IMR-90 (cell line): ENCODE results near the gene ACOX3. TPM values are rescaled to one million over a fixed set of nuclear protein-coding genes. Genes with fewer than 3 reads are reported as not detected.

Experiments
- ATAC-seq: fragments of 200-7000 bp; cut with Tn5 transposase; 2 replicates; pipeline ENCODE4 v1.9.1; 2020; ENCODE audit warnings: low read depth, mild to moderate bottlenecking, moderate library complexity
- BruUV-seq: library from RNA; stranded (reverse); fragments of 400-500 nt; replicated peaks from 2 replicates; lab custom pipeline; 2021; lab: Mats Ljungman, UMichigan
- CTCF ChIA-PET: fragments of 300-600 bp; formaldehyde crosslinking; extraction: SDS; loops from one replicate; lab custom pipeline; 2021; ENCODE audit warnings: antibody characterized with exemption; lab: Yijun Ruan, JAX
- POLR2A ChIA-PET: fragments of 300-600 bp; sonication (Branson Sonifier 250); formaldehyde crosslinking; loops from one replicate; lab custom pipeline; 2022; ENCODE audit warnings: antibody characterized with exemption; ENCODE audit not compliant: unreplicated experiment; lab: Charles Lee
- DNase-seq: peaks from one replicate; pipeline ENCODE4 v3.0.0; 2013
- H2AFZ ChIP-seq: replicated peaks from 2 replicates; pipeline ENCODE3; 2013; ENCODE audit warnings: low read length, mild to moderate bottlenecking; ENCODE audit not compliant: poor library complexity
- H2AK5ac ChIP-seq: 2 replicates; pipeline ENCODE4 v1.6.1; 2013; ENCODE audit warnings: low read depth, low read length, inconsistent platforms
- H2AK9ac ChIP-seq: replicated peaks from 2 replicates; pipeline ENCODE3; 2013; ENCODE audit warnings: mild to moderate bottlenecking, low read depth, low read length, moderate library complexity; ENCODE audit not compliant: poor library complexity
- H2BK120ac ChIP-seq: 2 replicates; pipeline ENCODE4 v1.6.1; 2013; ENCODE audit warnings: low read depth, low read length, inconsistent platforms
- H2BK15ac ChIP-seq: 3 replicates; pipeline ENCODE4 v1.6.1; 2013; ENCODE audit warnings: low read depth, low read length, inconsistent platforms
- H2BK20ac ChIP-seq: 2 replicates; pipeline ENCODE4 v1.6.1; 2013; ENCODE audit warnings: low read depth, mild to moderate bottlenecking, inconsistent platforms, low read length, moderate library complexity
- H2BK5ac ChIP-seq: 2 replicates; pipeline ENCODE4 v1.6.1; 2013; ENCODE audit warnings: mild to moderate bottlenecking, low read depth, low read length, inconsistent platforms; ENCODE audit not compliant: poor library complexity, severe bottlenecking
- H3K14ac ChIP-seq: replicated peaks from 2 replicates; pipeline ENCODE4 v1.6.1; 2013; ENCODE audit warnings: low read depth, low read length, inconsistent platforms
- H3K18ac ChIP-seq: 2 replicates; pipeline ENCODE4 v1.6.1; 2013; ENCODE audit warnings: low read depth, low read length, control low read depth
- H3K23ac ChIP-seq: 2 replicates; pipeline ENCODE4 v1.6.1; 2013; ENCODE audit warnings: low read depth, low read length, inconsistent platforms
- H3K27ac ChIP-seq: 2 replicates; pipeline ENCODE4 v1.5.1; 2013; ENCODE audit warnings: mild to moderate bottlenecking, control low read depth, low read length; ENCODE audit not compliant: insufficient read depth
- H3K27me3 ChIP-seq: 2 replicates; pipeline ENCODE4 v1.6.1; 2013; ENCODE audit warnings: low read length; ENCODE audit not compliant: control insufficient read depth, insufficient read depth
- H3K36me3 ChIP-seq: 2 replicates; pipeline ENCODE4 v1.6.1; 2013; ENCODE audit warnings: low read length, mixed read lengths; ENCODE audit not compliant: control insufficient read depth, insufficient read depth
- H3K4ac ChIP-seq: 2 replicates; pipeline ENCODE4 v1.6.1; 2013; ENCODE audit warnings: low read depth, low read length, inconsistent platforms
- H3K4me1 ChIP-seq: 2 replicates; pipeline ENCODE4 v1.6.1; 2013; ENCODE audit warnings: low read length, mixed read lengths; ENCODE audit not compliant: control insufficient read depth, insufficient read depth
- H3K4me2 ChIP-seq: 2 replicates; pipeline ENCODE4 v1.6.1; 2013; ENCODE audit warnings: low read depth, mild to moderate bottlenecking, control low read depth, low read length, moderate library complexity
- H3K4me3 ChIP-seq: 2 replicates; pipeline ENCODE4 v1.5.1; 2013; ENCODE audit warnings: low read depth, mild to moderate bottlenecking, control low read depth, low read length, moderate library complexity; ENCODE audit not compliant: insufficient read depth
- H3K56ac ChIP-seq: 2 replicates; pipeline ENCODE4 v1.6.1; 2013; ENCODE audit warnings: low read length, inconsistent platforms; ENCODE audit not compliant: insufficient read depth; ENCODE audit errors: extremely low read depth
- H3K79me1 ChIP-seq, 2 experiments: 2 replicates each; pipeline ENCODE4 v1.6.1; 2013; ENCODE audit warnings: low read length in 2 of 2, inconsistent platforms in 1 of 2, low read depth in 1 of 2
- H3K9ac ChIP-seq: 2 replicates; pipeline ENCODE4 v1.6.1; 2013; ENCODE audit warnings: low read depth, low read length, control low read depth
- H3K9me1 ChIP-seq: 2 replicates; pipeline ENCODE4 v1.6.1; 2013; ENCODE audit warnings: low read length, inconsistent platforms; ENCODE audit not compliant: insufficient read depth
- H3K9me3 ChIP-seq: 2 replicates; pipeline ENCODE4 v1.6.1; 2013; ENCODE audit warnings: low read length; ENCODE audit not compliant: control insufficient read depth, insufficient read depth
- H4K20me1 ChIP-seq: 2 replicates; pipeline ENCODE4 v1.6.1; 2013; ENCODE audit warnings: low read length, inconsistent platforms; ENCODE audit not compliant: insufficient read depth
- H4K5ac ChIP-seq: 2 replicates; pipeline ENCODE4 v1.6.1; 2013; ENCODE audit warnings: mild to moderate bottlenecking, low read depth, low read length, control low read depth
- H4K8ac ChIP-seq, 2 experiments: 2 replicates each; pipeline ENCODE4 v1.6.1; 2013; ENCODE audit warnings: low read depth in 2 of 2, low read length in 2 of 2, control low read depth in 1 of 2, inconsistent platforms in 1 of 2
- H4K91ac ChIP-seq: 2 replicates; pipeline ENCODE4 v1.6.1; 2013; ENCODE audit warnings: low read depth, low read length, inconsistent platforms; ENCODE audit not compliant: insufficient read depth
- CEBPB ChIP-seq: IDR thresholded peaks from 2 replicates; pipeline ENCODE4 v1.6.1; 2012; ENCODE audit warnings: low read depth, low read length, improper control_type of control experiment
- FOS ChIP-seq: fragments of 150-350 bp; IDR thresholded peaks from 2 replicates; pipeline ENCODE4 v1.6.1; 2016; ENCODE audit warnings: low read depth, low read length
- MAFK ChIP-seq: IDR thresholded peaks from 2 replicates; pipeline ENCODE4 v1.6.1; 2012; ENCODE audit warnings: low read depth, low read length, improper control_type of control experiment
- NFE2L2 ChIP-seq: fragments of 150-350 bp; IDR thresholded peaks from 2 replicates; pipeline ENCODE4 v1.6.1; 2016; ENCODE audit warnings: low read depth, mild to moderate bottlenecking, low read length
- WGBS, 2 experiments: methylation state at CpG; one replicate each; pipeline versions ENCODE4 v1.1.5 to v1.1.7; 2013; ENCODE audit warnings: missing lambda C conversion rate in 2 of 2; ENCODE audit not compliant: insufficient read length in 1 of 2; ENCODE audit errors: extremely low coverage in 2 of 2; 5-methylcytosine and 5-hydroxymethylcytosine counted together
- dilution Hi-C: fragments of 300-500 bp; cut with HindIII; formaldehyde crosslinking; loops from one replicate; pipeline ENCODE4 v1.14.3; 2018; ENCODE audit warnings: low sequenced_read_pairs; ENCODE audit not compliant: unreplicated experiment
- in situ Hi-C: fragments of 300-500 bp; cut with MboI; formaldehyde crosslinking; loops from 3 replicates; pipeline ENCODE4 v1.14.3; 2019; ENCODE audit warnings: low sequenced_read_pairs, inconsistent platforms, mixed read lengths
- intact Hi-C: fragments of 100-400 bp; cut with micrococcal nuclease; formaldehyde crosslinking; loops from 2 replicates; pipeline ENCODE4 v1.10.0; 2022
- polyA plus RNA-seq, 3 experiments: library from polyadenylated mRNA; depleted of rRNA; stranded (reverse); fragments of >200 nt; gene quantifications; 2 replicates each; pipeline ENCODE4 v1.2.3, GENCODE V29; 2012; ENCODE audit warnings: low replicate concordance in 1 of 3
- total RNA-seq: library from RNA; depleted of rRNA; stranded (reverse); fragments of >200 nt; gene quantifications from 2 replicates; pipeline ENCODE4 v1.2.3, GENCODE V29; 2012
- TF ChIP-seq, protein P1 (sequence below): fragments of 150-350 bp; IDR thresholded peaks from 2 replicates; pipeline ENCODE4 v1.6.1; 2017; ENCODE audit warnings: mild to moderate bottlenecking, antibody characterized with exemption, low read length, low read depth

ACOX3 gene
- total and polyA plus RNA-seq, 2 of the 4 experiments (the other 2 are of a cell fraction) = 15.2 to 25.8 TPM

DNA sequence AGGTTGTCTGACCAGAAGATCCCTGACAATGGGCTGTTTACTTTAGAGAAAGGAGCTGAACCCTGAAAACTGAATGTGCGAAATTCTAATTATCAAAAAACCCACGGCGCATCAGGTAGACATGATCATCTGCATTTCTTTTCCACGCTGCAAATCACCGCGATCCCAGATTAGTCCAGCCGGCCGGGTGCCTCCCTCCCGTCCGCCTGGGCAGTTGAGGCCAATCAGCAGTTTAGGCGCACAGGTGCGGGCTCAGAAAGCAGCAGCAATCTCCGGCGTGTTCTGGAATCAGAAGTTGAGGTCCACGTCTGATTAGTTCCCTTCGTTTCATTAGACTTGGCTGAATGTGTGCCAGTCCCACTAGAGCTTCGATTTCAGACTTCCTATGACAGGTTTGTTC lies 73.9 kb downstream of the ACOX3 start:
- Histone ChIP-seq H4K8ac (no peak overlapping the region), H4K20me1 (no peaks in the 10 kb centered on the region), H2BK20ac (no peak overlapping the region), H2AK5ac (no peak overlapping the region), H3K9me1 (no peaks in the 10 kb centered on the region), H3K4me2 (no peak overlapping the region), H4K5ac (no peak overlapping the region), H2BK120ac (no peak overlapping the region), H3K4me3 (no peak overlapping the region), H3K9ac (no peak overlapping the region), H3K14ac (no peak overlapping the region), H3K4me1 (no peaks in the 10 kb centered on the region), H2BK15ac (no peak overlapping the region), H4K91ac (no peak overlapping the region), H3K23ac (no peak overlapping the region), H3K27me3 (no peaks in the 10 kb centered on the region), H3K9me3 (0 out of 2 replicates have a peak, but pooled peaks cover 1% of the 10 kb centered on the region), H3K56ac (no peak overlapping the region), H3K27ac (no peak overlapping the region), H3K18ac (no peak overlapping the region), H3K4ac (no peak overlapping the region), H3K79me1 (no peaks in the 10 kb centered on the region), H2AK9ac (no peak overlapping the region), H2BK5ac (no peak overlapping the region), H2AFZ (no peak overlapping the region), H3K36me3 (peaks cover 8% of the 10 kb centered on the region; the same call in 1 of the 2 replicates)
- intact Hi-C loops (no loop called here), in situ Hi-C loops (no loop called here), dilution Hi-C loops (no loop called here)
- DNase-seq (no peak), ATAC-seq (no peak)
- no TSS peak for BruUV-seq
- TF ChIP-seq FOS = no peak
- TF ChIP-seq MAFK = no peak
- TF ChIP-seq NFE2L2 = no peak
- no peak for TF ChIP-seq CEBPB
- TF ChIP-seq, protein P1, sequence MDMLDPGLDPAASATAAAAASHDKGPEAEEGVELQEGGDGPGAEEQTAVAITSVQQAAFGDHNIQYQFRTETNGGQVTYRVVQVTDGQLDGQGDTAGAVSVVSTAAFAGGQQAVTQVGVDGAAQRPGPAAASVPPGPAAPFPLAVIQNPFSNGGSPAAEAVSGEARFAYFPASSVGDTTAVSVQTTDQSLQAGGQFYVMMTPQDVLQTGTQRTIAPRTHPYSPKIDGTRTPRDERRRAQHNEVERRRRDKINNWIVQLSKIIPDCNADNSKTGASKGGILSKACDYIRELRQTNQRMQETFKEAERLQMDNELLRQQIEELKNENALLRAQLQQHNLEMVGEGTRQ = no peak
- CTCF ChIA-PET = no interaction called here
- POLR2A ChIA-PET = no interaction called here
- 94% methylated on average over 17 of the region's 17 CpGs; no CpG with 5 or more reads in 1 of the 2 experiments for WGBS, 2 experiments
